ENCODE data around the gene GLI2.

Gene GLI2

GRCh38 chr2:120762341-120763061 lies 26.8 kb downstream of the GLI2 start:
- H3K9me3 ChIP-seq (replicated peaks; ENCODE audit: low read length): no peaks in the 10 kb centered on the region
- no peak overlapping the region for H3K9ac ChIP-seq (ENCODE audit: low read depth, low read length)
- H3K4me3 ChIP-seq (ENCODE audit: low read length): no peak overlapping the region
- H3K36me3 ChIP-seq (ENCODE audit: insufficient read depth, low read length): no peaks in the 10 kb centered on the region
- H3K4me1 ChIP-seq (ENCODE audit: control insufficient read depth, insufficient read depth, low read length): peaks cover 84% of the 10 kb centered on the region
- H3K4me2 ChIP-seq (ENCODE audit: low read length): no peak overlapping the region
- no peaks in the 10 kb centered on the region for H3K27me3 ChIP-seq (ENCODE audit: control insufficient read depth, insufficient read depth, low read length)

GRCh38 chr2:120763508-120763907 lies 27.8 kb downstream of the GLI2 start:
- H3K4me3 ChIP-seq (ENCODE audit: low read length): no peak overlapping the region
- H3K27me3 ChIP-seq (ENCODE audit: control insufficient read depth, insufficient read depth, low read length): no peaks in the 10 kb centered on the region
- H3K4me1 ChIP-seq (ENCODE audit: control insufficient read depth, insufficient read depth, low read length): peaks cover 77% of the 10 kb centered on the region
- H3K36me3 ChIP-seq (ENCODE audit: insufficient read depth, low read length): no peaks in the 10 kb centered on the region
- H3K9ac ChIP-seq (ENCODE audit: low read depth, low read length): no peak overlapping the region
- H3K4me2 ChIP-seq (ENCODE audit: low read length): no peak overlapping the region
- H3K9me3 ChIP-seq (replicated peaks; ENCODE audit: low read length): no peaks in the 10 kb centered on the region

DNA sequence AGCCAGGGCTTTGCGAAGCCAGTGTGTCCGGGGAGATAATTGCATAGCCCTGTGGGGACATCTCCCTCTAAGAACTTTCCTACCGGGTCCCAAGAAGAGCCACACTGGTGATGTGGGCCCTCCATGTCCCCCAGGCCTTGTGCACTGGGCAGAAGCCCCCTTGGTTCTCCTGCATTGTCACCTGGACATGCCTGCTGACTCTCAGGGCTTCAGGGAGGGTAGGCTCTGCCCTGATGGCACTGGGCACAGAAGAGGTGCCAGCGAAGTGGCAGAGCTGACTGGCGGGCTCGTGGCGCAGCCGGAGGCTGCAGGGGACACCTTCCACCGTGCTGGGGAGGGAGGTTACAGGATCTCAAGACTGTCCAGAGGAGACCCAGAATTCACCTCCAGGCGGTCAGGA lies 28.3 kb downstream of the GLI2 start:
- Histone ChIP-seq H3K27me3 (ENCODE audit: control insufficient read depth, insufficient read depth, low read length) (no peaks in the 10 kb centered on the region), H3K4me1 (ENCODE audit: control insufficient read depth, insufficient read depth, low read length) (peaks cover 73% of the 10 kb centered on the region), H3K9me3 (replicated peaks; ENCODE audit: low read length) (no peaks in the 10 kb centered on the region), H3K36me3 (ENCODE audit: insufficient read depth, low read length) (no peaks in the 10 kb centered on the region), H3K4me3 (ENCODE audit: low read length) (no peak overlapping the region), H3K4me2 (ENCODE audit: low read length) (no peak overlapping the region), H3K9ac (ENCODE audit: low read depth, low read length) (no peak overlapping the region)

DNA sequence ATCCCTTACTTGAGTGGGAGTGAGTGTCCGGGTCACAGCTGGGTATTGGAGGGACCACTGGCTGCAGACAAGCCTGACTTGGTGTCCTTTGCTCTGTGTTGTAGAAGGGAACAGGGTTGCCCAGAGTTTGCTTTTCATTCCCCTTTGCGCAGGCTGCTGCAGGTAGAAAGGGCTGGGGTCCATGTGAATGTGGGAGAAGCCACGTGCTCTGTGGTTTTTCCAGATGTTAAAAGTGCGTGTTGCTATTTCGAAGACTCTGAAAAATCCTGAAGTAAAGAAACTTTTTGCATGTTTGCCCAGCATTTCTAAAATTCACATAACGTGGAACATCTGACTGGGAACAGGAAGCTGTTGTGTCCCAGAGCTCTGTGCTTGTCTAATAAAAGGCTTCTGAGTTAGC lies 28.8 kb downstream of the GLI2 start:
- Histone ChIP-seq H3K4me2 (ENCODE audit: low read length) (no peak overlapping the region), H3K27me3 (ENCODE audit: control insufficient read depth, insufficient read depth, low read length) (no peaks in the 10 kb centered on the region), H3K9ac (ENCODE audit: low read depth, low read length) (peak overlapping the region; percentile 75), H3K4me1 (ENCODE audit: control insufficient read depth, insufficient read depth, low read length) (peaks cover 68% of the 10 kb centered on the region), H3K4me3 (ENCODE audit: low read length) (no peak overlapping the region), H3K36me3 (ENCODE audit: insufficient read depth, low read length) (no peaks in the 10 kb centered on the region), H3K9me3 (replicated peaks; ENCODE audit: low read length) (no peaks in the 10 kb centered on the region)

DNA sequence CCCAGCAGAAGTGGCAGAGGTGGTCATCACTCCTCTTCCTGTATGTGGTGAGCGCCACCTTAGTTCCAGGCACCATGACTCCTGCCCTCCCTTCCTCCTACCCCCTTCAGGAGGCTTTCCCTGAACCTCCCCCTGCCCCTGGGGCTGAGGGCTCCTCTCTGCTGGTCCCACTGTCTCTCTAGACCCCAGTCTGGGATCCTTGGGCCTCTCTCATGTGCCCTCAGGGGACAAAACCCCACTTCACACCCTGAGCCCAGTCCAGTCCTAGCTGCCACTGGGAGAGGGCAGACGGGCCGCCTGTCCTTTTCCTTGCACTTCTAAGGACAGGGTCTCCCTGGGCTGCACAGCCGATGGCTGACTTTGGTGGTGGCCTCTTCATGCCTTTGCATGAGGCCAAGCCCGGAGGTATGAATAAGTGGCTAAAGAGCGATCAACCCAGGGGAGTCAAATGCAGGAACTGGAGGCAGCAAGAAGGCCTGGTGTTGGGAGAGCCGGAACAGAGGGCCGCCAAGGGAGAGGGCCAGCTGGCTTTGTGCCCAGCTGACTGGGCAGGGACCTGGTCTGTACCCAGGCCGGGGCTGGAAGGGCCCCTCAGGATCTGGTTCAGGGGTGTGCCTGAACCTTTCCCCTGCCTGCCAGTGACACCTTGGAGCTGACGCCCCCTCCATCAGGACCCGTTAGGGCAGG lies 29.5 kb downstream of the GLI2 start:
- Histone ChIP-seq H3K27me3 (ENCODE audit: control insufficient read depth, insufficient read depth, low read length) (no peaks in the 10 kb centered on the region), H3K4me1 (ENCODE audit: control insufficient read depth, insufficient read depth, low read length) (peaks cover 66% of the 10 kb centered on the region), H3K4me2 (ENCODE audit: low read length) (peak overlapping the region; percentile 46), H3K4me3 (ENCODE audit: low read length) (peak overlapping the region; percentile 26), H3K36me3 (ENCODE audit: insufficient read depth, low read length) (no peaks in the 10 kb centered on the region), H3K9ac (ENCODE audit: low read depth, low read length) (peak overlapping the region; percentile 75), H3K9me3 (replicated peaks; ENCODE audit: low read length) (no peaks in the 10 kb centered on the region)

- Histone ChIP-seq H3K4me2 (ENCODE audit: low read length) (peak overlapping the region; percentile 46), H3K4me1 (ENCODE audit: control insufficient read depth, insufficient read depth, low read length) (peaks cover 66% of the 10 kb centered on the region), H3K27me3 (ENCODE audit: control insufficient read depth, insufficient read depth, low read length) (no peaks in the 10 kb centered on the region), H3K9me3 (replicated peaks; ENCODE audit: low read length) (no peaks in the 10 kb centered on the region), H3K9ac (ENCODE audit: low read depth, low read length) (peak overlapping the region; percentile 75), H3K4me3 (ENCODE audit: low read length) (peak overlapping the region; percentile 4), H3K36me3 (ENCODE audit: insufficient read depth, low read length) (no peaks in the 10 kb centered on the region)
These were observed 30.2 kb downstream of the GLI2 start for GRCh38 chr2:120765678-120766469.

GRCh38 chr2:120766470-120767351 lies 31.0 kb downstream of the GLI2 start:
- H3K4me3 ChIP-seq (ENCODE audit: low read length): peak overlapping the region; percentile 4
- H3K4me2 ChIP-seq (ENCODE audit: low read length): peak overlapping the region; percentile 46
- H3K27me3 ChIP-seq (ENCODE audit: control insufficient read depth, insufficient read depth, low read length): no peaks in the 10 kb centered on the region
- no peaks in the 10 kb centered on the region for H3K9me3 ChIP-seq (replicated peaks; ENCODE audit: low read length)
- H3K4me1 ChIP-seq (ENCODE audit: control insufficient read depth, insufficient read depth, low read length): peaks cover 67% of the 10 kb centered on the region
- peak overlapping the region; percentile 75 for H3K9ac ChIP-seq (ENCODE audit: low read depth, low read length)
- H3K36me3 ChIP-seq (ENCODE audit: insufficient read depth, low read length): no peaks in the 10 kb centered on the region

- no peaks in the 10 kb centered on the region for H3K36me3 ChIP-seq (ENCODE audit: insufficient read depth, low read length)
- H3K9ac ChIP-seq (ENCODE audit: low read depth, low read length): no peak overlapping the region
- H3K9me3 ChIP-seq (replicated peaks; ENCODE audit: low read length): no peaks in the 10 kb centered on the region
- H3K4me1 ChIP-seq (ENCODE audit: control insufficient read depth, insufficient read depth, low read length): peaks cover 72% of the 10 kb centered on the region
- H3K4me3 ChIP-seq (ENCODE audit: low read length): no peak overlapping the region
- H3K4me2 ChIP-seq (ENCODE audit: low read length): no peak overlapping the region
- no peaks in the 10 kb centered on the region for H3K27me3 ChIP-seq (ENCODE audit: control insufficient read depth, insufficient read depth, low read length)
These were observed 31.9 kb downstream of the GLI2 start for GRCh38 chr2:120767486-120768005.

DNA sequence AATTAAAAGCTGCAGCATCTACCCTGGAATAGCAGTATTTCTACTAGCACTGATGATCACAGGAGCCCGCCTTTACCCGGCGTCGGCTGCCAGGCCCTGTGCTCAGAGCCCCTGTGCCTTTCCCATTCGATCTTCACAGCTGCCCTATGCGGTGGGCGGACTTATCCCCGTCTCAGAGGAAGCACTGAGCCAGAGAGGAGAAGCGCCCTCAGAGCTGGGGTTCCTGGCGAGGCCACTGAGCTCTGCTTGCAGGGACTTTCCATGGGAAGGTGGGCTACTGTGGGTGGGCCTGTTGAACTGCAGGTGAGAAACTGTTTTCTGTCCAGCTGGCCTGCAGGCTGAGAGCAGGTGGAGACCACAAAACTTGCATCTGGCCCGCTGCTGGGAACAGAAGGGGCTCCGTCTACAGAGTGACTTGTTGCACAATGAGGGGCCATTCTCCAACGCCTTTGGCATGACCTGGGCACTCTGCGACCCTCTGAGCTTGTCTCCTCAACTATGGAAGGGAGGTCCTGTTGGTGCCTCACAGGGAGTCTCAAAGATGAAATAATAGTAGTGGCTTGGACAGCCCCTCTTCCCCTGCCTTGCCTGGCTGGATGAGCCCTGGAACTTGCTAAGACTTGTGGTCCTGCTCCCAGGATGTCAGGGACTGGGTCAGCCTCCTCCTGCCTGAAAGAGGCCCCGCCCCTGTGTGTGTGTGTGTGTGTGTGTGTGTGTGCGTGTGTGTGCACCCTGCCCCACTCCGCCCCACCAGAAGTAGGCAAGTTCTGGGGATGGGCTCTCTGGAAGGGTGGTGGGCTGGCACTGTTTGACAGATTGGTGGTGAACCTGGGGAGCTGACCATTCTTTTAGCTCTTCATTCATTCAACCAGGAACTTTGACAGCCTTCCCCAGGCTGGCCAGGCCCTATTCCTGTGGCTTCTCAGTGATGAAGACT lies 32.7 kb downstream of the GLI2 start:
- peaks cover 75% of the 10 kb centered on the region for H3K4me1 ChIP-seq (ENCODE audit: control insufficient read depth, insufficient read depth, low read length)
- no peak overlapping the region for H3K9ac ChIP-seq (ENCODE audit: low read depth, low read length)
- no peak overlapping the region for H3K4me2 ChIP-seq (ENCODE audit: low read length)
- H3K27me3 ChIP-seq (ENCODE audit: control insufficient read depth, insufficient read depth, low read length): no peaks in the 10 kb centered on the region
- H3K36me3 ChIP-seq (ENCODE audit: insufficient read depth, low read length): no peaks in the 10 kb centered on the region
- no peaks in the 10 kb centered on the region for H3K9me3 ChIP-seq (replicated peaks; ENCODE audit: low read length)
- H3K4me3 ChIP-seq (ENCODE audit: low read length): no peak overlapping the region

DNA sequence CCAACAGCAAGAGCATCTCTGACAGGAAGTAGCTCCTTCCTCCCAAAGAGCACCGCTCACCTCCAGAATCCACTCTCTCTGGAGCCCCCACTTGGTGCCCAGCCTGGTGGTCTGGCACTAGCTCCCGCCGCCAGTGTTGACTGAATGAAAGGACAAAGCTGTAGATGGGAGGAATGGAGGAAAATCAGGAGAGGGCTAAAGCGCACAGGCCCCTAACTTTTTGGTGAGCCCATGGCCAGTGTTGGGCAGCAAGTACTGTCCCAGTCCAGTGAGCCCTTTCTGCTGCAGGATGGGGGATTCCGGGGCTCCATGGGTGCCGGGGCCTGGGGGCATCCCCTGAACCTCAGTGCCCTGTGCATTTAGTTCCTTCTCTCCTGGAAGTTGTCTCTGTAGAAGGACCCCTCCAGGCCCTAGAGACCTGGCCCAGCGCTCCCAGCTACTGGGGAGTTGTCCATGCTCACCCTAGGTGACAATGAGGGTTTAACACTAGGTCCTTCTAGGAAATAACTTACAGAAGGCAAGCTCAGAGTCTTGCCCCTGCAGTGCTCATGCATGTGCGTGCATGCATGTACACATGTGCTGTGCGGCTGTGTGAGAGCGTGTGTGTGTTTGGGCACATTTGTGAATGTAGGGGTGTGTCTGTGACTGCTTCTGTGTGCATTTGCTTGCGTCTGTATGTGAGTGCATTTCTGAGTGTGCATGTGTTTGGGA lies 33.6 kb downstream of the GLI2 start:
- Histone ChIP-seq H3K4me1 (ENCODE audit: control insufficient read depth, insufficient read depth, low read length) (peaks cover 67% of the 10 kb centered on the region), H3K36me3 (ENCODE audit: insufficient read depth, low read length) (no peaks in the 10 kb centered on the region), H3K4me3 (ENCODE audit: low read length) (no peak overlapping the region), H3K4me2 (ENCODE audit: low read length) (no peak overlapping the region), H3K27me3 (ENCODE audit: control insufficient read depth, insufficient read depth, low read length) (no peaks in the 10 kb centered on the region), H3K9ac (ENCODE audit: low read depth, low read length) (no peak overlapping the region), H3K9me3 (replicated peaks; ENCODE audit: low read length) (no peaks in the 10 kb centered on the region)
